ENCODE measurements around the gene CBFA2T3. TPM values are rescaled to one million over a fixed set of nuclear protein-coding genes. Genes with fewer than 3 reads are reported as not detected.
"Not testable (repeated sequence)": the region's sequence is repeated elsewhere in the genome, so short reads cannot be mapped to it uniquely, and the experiment has no call there.

CBFA2T3 gene
- total RNA-seq, 1 donor from 2014 or later: not detected

DNA sequence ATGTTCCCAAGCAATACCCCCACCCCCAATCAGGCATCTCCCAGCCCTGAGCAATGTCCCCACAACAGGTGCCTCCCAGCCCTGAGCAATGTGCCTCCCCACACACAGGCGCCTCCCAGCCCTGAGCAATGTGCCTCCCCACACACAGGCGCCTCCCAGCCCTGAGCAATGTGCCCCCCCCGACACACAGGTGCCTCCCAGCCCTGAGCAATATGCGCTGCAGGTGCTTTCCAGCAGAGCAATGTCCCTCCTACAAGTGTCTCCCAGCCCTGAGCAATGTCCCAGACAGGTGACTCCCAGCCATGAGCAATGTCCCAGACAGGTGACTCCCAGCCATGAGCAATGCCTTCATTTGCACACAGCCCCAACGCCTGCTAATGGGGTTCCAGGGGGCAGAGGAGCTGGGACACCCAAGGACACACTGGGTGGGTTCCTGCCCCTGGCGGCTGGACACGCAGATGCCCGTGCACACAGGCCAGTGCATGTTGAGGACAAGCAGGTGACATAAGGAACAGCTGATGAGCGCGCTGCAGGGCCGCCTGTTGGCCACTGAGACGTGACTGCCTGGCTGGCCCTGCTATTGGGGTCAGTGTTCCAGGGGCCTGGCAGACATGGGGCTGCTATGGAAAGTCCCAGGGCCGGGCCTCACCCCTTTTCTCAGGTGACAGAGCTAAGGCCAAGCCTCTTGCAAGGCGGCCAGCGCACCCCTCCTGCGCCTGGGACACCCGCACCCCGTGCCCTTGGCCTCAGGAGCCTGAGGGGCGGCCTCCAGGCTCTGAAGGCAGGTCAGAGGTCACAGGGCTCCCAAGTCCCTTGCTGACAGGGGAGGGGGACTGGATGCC is 83.7 kb downstream of the CBFA2T3 start:
- DNase-seq (ENCODE audit: low read depth, low spot score): no peak

DNA sequence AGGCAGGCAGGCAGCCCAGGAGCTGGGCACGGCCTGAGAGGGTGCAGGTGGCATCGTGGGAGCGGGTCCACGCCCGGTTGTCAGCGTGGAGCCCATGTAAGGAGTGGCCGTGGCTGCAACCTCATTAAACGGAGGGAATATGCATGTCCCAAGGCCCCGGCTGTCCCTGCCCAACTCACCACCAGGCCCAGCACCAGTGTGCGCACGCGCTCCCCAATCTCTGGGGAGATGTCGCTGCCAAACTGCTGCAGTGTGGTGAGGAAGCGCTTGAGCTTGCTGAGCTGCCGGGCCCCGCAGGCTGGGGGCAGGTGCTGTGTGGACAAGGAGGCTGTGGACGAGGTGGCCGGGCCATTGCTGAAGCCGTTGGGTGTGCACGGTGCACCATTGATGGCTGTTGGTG is 84.9 kb downstream of the CBFA2T3 start:
- DNase-seq (ENCODE audit: low read depth, low spot score): no peak

DNA sequence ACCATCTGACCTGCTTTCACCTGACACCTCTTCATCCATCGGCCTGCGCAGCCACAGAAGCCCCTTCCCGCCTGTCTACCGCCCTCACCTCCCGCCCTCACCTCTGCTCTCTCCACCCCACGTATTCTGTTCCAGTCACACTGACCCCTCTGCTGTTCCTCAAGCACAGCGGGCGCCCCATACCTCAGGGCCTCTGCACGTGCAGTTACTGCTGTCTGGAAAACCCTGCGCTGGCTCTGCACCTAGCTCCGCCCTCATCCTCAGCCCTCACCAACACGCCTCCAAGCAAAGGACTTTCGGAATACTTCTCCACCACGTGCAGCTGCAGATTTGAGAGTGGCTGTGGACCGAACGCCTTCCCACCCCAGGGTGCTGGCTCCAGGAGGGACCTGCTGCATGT is 85.9 kb downstream of the CBFA2T3 start:
- no peak for DNase-seq (ENCODE audit: low read depth, low spot score)

DNA sequence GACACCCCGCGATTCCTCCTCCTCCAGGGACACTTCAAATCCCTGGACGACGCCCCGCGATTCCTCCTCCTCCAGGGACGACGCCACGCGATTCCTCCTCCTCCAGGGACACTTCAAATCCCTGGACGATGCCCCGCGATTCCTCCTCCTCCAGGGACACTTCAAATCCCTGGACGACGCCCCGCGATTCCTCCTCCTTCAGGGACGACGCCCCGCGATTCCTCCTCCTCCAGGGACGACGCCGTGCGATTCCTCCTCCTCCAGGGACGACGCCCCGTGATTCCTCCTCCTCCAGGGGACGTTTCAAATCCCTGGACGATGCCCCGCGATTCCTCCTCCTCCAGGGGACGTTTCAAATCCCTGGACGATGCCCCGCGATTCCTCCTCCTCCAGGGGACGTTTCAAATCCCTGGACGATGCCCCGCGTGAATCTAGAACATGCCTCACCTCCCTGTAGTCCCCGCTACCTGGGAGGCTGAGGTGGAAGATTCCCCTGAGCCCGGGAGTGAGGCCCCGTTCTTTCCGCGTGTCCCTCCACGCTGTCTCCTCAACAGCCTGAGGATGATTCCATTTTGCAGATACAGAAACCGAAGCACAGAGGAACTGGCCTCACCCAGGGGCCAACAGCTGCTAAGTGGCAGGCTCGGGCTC is 87.2 kb downstream of the CBFA2T3 start:
- not testable (repeated sequence) for DNase-seq (ENCODE audit: low read depth, low spot score)

DNA sequence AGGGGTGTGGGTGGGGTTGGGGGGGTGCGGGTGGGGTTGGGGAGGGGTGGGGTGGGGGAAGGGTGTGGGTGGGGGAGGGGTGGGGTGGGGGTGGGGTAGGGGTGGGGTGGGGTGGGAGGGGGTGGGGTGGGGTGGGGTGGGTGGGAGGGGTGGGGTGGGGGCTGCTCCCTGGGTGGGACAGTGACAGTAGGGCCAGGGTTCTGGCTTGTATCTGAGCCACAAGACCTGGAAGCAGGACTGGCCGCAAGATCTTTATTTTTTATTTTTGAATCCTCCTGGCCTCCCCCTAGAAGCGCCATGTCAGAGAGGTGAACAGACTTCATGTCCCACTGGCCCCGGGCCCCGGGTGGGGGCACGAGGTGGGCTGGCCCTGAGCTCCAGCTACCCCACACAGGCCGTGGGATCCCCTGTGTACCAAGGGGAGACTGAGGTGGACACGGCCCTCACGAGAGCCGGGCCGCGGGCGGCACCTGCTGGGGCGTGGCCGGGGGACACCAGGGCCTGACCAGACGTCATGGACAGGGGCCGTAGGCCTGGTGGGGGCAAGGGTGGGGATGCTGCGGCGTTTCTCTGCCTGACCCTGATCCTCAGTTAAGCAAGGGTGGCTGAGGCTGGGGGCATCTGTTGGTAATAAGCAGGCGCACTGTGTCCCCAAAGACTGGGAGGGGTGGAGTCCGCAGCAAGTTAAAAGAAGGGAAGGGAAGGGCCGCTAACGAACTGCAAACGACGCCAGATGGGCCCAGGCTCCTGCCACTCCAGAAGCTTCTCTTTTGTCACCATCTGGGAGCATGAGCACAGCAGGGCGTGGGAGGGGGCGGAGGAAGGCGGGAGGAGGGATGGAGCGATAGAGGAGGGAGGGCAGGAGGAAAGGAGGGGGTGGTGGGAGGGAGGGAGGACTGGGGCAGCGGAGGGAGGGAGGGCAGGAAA is 88.3 kb downstream of the CBFA2T3 start:
- DNase-seq (ENCODE audit: low read depth, low spot score): no peak

DNA sequence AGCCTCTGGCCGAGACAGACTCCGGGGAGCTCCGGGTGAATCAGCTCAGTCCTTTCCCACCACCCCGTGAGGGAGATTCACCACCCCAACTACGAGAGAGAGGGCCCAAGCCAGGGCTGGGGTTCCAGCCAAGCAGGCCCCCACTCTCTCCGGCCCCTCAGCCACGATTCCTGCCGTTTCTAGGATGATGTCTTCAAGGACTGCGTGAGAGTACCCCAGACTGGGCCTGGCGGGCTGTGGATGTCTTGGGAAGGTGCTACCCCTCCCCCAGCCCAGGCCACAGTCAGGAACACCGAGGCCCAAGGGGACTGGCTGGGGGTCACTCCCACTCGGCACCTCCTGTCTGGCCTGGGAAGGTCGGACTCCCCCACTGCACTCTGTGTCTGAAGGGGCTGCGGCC is 89.0 kb downstream of the CBFA2T3 start:
- no peak for DNase-seq (ENCODE audit: low read depth, low spot score)

DNA sequence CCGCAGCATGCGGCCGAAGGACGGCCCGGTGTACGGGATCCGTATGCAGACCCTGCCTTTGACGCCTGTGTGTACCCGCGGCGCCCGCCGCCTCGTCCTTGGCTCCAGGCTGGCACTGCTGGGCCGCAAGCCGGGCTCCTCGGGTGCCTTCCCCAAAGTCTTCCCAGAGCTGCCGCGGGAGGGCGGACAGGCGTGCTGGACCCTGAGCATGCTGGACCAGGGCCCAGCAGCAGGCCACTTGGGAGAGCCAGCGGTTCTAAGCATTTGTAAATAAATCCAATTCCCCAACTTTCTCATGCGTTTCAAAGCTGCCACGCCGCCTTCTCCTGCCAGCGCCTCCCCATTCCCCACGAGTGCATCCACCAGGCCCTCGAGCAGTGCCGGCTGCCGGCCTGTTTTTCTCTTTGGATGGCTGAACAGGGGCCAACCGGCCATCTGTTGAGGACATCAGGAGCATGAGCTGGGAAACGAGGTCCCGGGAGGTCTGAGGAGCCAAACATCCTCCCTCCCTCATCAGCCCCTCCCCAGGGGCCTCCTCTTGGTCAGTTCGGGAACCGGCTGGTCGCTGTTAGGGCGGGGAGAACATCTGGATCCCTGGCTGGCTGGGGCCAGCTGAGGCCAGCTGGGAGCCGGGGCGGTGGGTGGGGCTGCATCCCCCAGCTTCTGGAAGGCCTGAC is 90.0 kb downstream of the CBFA2T3 start:
- no peak for DNase-seq (ENCODE audit: low read depth, low spot score)

DNA sequence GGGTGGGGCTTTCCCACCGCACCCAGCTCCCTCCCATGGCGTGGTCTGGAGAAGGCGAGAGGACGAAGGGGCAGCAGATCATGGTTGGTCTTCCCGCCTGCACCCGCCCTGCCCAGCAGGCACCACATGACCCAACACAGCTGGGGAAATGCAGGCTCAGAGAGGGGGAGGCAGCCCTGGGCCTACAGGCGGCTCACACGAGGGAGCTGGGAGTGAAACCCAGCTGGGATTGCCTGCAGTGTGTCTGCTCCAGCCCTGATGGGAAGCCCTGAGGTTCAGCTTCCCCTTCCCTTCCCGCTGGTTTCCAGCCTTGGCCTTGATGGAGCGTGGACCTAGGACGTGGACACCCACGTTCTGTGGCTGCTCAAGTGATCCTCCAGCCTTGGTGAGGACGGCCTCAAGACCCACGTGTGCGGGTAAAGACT is 90.6 kb downstream of the CBFA2T3 start:
- DNase-seq (ENCODE audit: low read depth, low spot score): no peak

DNA sequence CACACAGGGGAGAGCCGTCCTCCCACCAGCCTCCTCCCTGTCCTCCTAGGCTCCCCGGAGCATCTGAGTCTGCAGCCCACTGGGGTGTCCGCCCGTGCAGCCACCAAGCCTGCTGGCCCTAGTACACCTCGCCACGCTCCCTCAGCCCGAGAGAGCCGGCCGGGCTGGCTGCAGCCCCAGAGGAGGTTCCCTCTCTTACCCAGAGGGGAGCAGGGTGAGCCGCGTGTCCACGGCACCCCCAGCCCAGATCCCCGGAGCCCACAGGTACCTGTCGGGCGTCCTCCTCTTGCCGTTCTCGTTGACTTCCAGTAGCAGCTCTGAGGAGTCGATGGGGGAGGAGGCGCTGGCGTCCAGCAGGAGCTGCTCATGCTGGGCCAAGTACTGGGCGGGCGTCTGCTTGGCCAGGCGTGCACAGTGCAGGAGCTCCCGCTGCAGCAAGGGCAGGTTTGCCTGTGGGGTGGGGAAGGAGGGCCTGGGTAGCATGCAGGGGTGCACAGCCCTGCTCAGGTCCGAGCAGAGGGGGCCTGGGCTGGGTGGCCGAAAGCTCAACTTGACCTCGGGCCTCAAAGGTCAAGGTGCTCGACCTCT is 91.2 kb downstream of the CBFA2T3 start:
- no peak for DNase-seq (ENCODE audit: low read depth, low spot score)

DNA sequence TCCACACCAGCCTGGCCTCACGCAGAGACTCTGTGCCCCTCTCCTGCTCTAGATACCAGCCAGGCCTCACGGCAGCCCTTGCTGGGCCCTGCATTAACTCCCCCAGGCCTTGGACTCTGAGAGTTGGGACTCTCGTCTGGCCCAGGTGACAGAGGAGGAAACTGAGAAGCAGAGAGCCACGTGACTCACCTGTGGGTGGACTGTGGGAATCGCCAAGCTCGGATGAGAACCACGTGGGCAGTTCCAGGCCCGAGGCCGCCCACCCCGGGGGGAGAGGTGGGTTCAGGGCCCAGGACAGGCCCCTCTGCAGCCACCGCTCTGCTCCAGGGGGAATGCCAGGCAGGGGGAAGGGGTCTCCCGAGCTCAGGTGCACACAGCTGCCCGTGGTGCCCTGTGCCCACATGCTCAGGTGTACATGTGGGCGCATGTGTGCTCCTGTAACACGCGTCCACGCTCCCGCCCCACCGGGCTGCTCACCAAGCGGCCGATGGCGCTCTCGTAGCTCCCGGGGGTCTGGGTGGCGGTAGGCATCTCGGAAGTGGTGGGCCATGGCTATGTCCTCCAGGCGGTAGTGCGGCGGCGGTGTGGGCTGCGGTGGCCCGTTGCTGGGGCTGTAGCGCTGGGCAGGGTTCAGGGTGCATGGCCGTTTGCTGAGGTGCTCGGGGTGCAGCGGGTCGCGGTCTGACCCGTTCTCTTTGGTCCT is 92.3 kb downstream of the CBFA2T3 start:
- DNase-seq (ENCODE audit: low read depth, low spot score): no peak

DNA sequence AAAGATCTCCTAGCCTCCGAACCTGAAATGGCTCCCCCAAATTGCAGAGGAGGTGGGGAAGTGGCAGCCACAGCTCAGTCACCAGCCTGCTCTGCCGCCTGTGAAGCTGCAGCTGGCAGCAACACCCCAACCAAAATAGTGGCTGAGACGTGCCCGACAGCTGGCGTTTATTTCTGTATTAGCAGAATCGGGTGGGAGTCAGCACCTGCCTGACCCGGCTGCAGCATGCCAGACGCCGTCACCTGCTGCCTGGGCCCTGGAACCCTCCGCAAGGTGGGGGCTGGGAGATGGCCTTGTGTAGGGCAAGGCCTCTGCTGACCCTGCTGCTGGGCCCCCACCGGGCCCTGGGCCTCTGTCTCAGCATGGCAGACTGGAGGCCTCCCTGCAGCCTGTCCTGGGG is 93.1 kb downstream of the CBFA2T3 start:
- no peak for DNase-seq (ENCODE audit: low read depth, low spot score)

DNA sequence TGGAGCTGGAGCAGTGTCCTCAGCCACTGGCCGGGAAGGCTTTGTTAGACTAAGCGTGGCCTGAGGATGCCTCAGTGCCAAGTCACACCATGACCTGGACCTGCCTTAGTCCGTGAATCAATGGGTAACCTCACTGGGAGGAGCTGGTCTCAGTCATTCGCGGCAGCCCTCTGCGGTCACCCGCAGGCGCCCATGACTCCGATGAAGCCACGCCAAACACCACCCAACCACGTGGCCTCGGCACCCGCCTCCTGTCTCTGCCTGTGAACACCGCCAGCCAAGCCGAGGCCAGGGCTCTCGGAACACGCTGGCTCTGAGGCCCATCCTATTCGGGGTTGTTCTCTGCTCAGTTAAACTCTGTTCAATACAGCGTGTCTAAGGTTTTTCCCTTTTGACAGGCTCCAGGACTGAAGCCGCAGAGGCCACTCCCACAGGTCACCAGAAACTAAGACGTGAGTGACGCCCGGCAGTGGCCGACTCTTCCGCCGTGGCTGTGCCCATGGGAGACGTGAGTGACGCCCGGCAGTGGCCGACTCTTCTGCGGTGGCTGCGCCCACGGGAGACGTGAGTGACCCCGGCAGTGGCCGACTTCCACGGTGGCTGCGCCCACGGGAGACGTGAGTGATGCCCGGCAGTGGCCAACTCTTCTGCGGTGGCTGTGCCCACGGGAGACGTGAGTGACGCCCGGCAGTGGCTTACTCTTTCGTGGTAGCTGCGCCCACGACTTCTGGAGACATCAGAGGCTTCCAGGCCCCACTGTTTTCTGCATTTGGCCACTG is 93.7 kb downstream of the CBFA2T3 start:
- DNase-seq (ENCODE audit: low read depth, low spot score): no peak

DNA sequence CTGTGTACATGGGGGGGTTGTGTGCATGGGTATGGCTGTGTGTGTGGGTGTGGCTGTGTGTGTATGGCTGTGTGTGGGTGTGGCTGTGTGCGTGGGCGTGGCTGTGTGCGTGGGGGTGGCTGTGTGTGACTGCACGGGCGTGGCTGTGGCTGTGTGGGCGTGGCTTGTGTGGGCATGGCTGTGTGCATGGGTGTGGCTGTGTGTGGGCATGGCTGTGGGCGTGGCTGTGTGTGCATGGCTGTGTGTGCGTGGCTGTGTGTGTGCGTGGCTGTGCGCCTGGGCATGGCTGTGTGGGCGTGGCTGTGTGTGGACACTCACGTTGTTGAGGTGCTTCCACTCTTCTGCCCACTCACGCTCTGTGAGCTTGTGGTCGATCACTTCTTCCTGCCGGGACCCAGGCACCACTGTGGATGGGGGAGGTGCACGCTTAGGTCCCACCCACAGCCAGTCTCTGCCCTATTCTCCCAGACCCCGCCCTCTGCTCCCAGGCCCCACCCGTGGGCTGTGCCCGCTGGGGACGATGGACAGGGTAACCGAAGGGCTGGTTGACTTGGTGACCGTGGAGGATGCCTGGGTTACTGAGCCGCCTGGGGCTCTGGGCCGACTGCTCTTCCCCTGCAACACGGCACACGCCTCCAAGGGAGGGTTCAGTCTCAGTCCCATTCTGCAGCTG is 94.5 kb downstream of the CBFA2T3 start:
- no peak for DNase-seq (ENCODE audit: low read depth, low spot score)

DNA sequence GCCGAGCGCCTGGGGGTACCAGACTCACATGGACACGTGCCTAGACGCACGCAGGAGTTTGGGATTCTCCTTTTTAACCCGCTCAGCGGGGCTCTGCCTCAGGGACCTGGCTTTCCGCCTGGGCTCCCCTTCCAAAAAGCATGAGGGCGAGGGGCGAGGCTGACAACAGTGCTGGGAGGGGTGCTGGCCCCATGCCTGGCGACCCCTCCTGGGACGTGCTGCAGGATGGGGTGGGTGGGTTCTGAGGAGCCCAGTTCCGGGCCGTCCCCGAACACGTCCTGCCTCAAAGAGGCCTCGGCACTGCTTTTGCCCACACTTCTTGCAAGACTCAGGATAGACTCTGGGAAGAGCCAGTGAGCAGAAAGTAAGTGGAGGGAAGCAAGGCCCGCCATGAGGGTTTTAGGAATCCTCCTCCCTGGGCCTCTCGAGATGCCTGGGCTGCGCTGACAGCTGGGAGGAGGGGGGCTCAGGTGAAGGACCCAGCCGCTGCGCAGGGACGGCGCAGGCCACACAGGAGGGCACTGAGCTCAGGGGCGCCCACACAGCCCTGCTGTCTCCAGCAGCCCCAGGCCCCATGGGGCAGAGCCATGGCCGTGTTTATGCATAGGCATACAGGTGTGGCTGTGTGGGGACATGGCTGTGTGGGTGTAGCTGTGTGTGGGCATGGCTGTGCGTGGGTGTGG is 95.2 kb downstream of the CBFA2T3 start:
- DNase-seq (ENCODE audit: low read depth, low spot score): no peak

DNA sequence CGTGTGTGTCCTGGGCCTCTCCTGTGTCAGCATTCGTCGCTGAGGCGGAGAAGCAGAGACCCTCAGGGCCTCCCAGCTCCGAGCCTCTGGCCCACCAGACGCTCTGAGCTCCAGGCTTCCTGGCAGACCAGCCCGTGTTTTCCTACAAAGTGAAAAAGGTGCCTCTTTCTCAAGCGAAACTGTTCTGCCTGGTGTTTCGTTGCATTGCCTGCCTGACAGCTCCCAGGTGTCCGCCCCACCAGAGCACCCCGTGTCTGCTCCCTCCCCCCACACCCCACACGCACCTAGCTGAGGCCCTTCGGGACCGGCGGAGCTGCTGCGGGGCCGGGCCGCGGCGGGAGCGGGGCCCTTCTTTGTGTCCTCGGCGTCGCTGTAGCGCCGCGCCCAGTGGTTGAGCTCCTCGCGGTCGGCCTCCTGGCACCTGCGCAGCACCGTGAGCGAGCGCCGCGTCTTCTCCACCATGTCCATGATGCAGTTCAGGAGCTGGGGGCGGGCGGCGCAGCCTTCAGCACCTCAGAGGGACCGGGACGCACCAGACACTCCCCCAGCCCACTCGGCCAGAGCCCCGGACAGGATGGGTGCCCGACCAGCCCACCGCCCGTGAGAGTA is 95.9 kb downstream of the CBFA2T3 start:
- no peak for DNase-seq (ENCODE audit: low read depth, low spot score)

DNA sequence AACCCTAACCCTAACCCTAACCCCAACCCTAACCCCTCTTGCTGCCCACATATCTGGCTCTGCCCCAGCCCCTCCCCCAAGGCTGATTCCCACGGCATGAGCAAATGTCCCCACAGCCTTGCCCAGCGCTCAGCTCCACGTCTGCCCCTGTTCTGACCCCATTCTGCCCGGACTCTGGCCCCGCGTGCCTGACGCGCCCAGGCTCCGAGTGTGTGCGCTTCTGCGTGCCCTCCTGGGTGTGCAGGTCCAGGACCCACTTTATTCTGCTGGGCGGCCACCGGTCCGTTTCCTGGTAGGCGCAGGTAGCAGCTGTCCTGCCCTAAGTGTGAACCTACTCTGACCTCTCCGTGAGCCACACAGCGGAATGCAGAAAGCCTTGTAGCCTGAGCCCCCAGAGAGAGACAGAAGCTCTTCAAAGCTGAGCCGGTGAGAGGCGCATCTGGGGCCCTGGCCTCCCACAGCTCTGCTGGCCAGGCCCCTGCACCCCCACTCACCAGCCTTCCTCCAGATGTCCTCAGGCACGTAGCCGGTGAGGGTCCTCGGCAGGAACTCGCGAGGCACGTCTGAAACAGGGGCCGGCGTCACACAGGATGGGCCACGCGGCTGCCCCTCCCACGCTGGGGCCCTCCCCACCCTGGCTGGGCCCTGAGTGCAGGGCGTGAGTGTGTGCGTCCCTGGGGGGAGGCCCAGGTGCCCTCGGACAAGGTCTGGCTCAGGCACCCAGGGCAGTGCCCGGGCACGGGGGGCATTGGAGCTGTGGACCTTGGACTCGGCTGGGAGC is 96.6 kb downstream of the CBFA2T3 start:
- DNase-seq (ENCODE audit: low read depth, low spot score): no peak

DNA sequence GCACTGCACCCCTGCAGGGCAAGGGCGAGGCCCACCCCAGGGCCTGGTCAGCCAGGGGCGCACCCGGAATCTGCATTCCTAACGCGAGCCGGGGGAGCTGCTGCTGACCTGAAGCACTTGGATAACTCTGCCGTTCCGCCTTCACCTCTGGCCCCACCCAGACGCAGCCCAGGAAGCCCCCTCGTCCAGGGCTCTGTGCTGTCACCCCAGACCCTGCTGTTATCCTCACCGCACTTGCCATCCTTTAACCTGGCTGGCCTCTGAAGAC is 97.3 kb downstream of the CBFA2T3 start:
- DNase-seq (ENCODE audit: low read depth, low spot score): no peak
